Measurements from ENCODE around the gene TJP1.

- TF ChIP-seq, protein P1, sequence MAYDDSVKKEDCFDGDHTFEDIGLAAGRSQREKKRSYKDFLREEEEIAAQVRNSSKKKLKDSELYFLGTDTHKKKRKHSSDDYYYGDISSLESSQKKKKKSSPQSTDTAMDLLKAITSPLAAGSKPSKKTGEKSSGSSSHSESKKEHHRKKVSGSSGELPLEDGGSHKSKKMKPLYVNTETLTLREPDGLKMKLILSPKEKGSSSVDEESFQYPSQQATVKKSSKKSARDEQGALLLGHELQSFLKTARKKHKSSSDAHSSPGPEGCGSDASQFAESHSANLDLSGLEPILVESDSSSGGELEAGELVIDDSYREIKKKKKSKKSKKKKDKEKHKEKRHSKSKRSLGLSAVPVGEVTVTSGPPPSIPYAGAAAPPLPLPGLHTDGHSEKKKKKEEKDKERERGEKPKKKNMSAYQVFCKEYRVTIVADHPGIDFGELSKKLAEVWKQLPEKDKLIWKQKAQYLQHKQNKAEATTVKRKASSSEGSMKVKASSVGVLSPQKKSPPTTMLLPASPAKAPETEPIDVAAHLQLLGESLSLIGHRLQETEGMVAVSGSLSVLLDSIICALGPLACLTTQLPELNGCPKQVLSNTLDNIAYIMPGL (CRISPR knock-in tag; IDR thresholded peaks at IDR 0.05), result no peak
- TF ChIP-seq GABPB2 (CRISPR knock-in tag; conservative IDR thresholded peaks at IDR 0.05) (no peak), TEAD1 (CRISPR knock-in tag; IDR thresholded peaks at IDR 0.05) (no peak), DEAF1 (CRISPR knock-in tag; IDR thresholded peaks at IDR 0.05) (no peak)
- TF ChIP-seq, protein P2, sequence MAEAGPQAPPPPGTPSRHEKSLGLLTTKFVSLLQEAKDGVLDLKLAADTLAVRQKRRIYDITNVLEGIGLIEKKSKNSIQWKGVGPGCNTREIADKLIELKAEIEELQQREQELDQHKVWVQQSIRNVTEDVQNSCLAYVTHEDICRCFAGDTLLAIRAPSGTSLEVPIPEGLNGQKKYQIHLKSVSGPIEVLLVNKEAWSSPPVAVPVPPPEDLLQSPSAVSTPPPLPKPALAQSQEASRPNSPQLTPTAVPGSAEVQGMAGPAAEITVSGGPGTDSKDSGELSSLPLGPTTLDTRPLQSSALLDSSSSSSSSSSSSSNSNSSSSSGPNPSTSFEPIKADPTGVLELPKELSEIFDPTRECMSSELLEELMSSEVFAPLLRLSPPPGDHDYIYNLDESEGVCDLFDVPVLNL (CRISPR knock-in tag; IDR thresholded peaks at IDR 0.05; ENCODE audit: low read depth), result no peak
Measured at GRCh38 chr15:29849218-29849617, 26.9 kb upstream of the TJP1 start.
